Measurements from ENCODE around the gene KYAT1. TPM values are rescaled to one million over a fixed set of nuclear protein-coding genes. Genes with fewer than 3 reads are reported as not detected.

The KYAT1 gene
- polyA plus RNA-seq, 1 donor (not counting 4 experiments of a cell fraction or from before 2014, with no cell fraction given) = 10.9 TPM

GRCh38 chr9:128894764-128895163 is 13.0 kb upstream of the KYAT1 start:
- FAIRE-seq = no peak
- H3K27ac ChIP-seq (ENCODE audit: control insufficient read depth, insufficient read depth, low read length) = no peak overlapping the region
- no peaks in the 10 kb centered on the region for H4K20me1 ChIP-seq (ENCODE audit: control insufficient read depth, extremely low read depth, insufficient read depth, low read length)
- no peak overlapping the region for H3K9ac ChIP-seq (ENCODE audit: control insufficient read depth, extremely low read depth, insufficient read depth, low read length)
- peaks cover 55% of the 10 kb centered on the region for H3K79me2 ChIP-seq (ENCODE audit: control insufficient read depth, insufficient read depth, low read length)
- H3K4me3 ChIP-seq (ENCODE audit: control insufficient read depth in 2 of 3, extremely low read depth in 1 of 3, insufficient read depth in 2 of 3, low read depth in 1 of 3, low read length in 3 of 3) = no peak overlapping the region
- no peaks in the 10 kb centered on the region for H3K27me3 ChIP-seq (ENCODE audit: control insufficient read depth, extremely low read depth, insufficient read depth, low read length)
- H3K4me1 ChIP-seq (ENCODE audit: control insufficient read depth, extremely low read depth, insufficient read depth, low read length) = peaks cover 66% of the 10 kb centered on the region
- no peak for TF ChIP-seq EZH2 (IDR thresholded peaks at IDR 0.05; ENCODE audit: low read length)
- TF ChIP-seq CTCF (optimal IDR thresholded peaks at IDR 0.05 in 1 of 3, IDR thresholded peaks at IDR 0.05 in 1 of 3, conservative IDR thresholded peaks at IDR 0.05 in 1 of 3; ENCODE audit: extremely low read depth in 1 of 3, insufficient read depth in 2 of 3, low read length in 3 of 3) = no peak
- no peak for DNase-seq (ENCODE audit: low read depth, low spot score)
- no peaks in the 10 kb centered on the region for H3K9me1 ChIP-seq (ENCODE audit: control insufficient read depth, extremely low read depth, insufficient read depth, low read length)
- H3K36me3 ChIP-seq (ENCODE audit: control insufficient read depth in 2 of 2, extremely low read depth in 1 of 2, insufficient read depth in 2 of 2, low read length in 2 of 2) = peaks cover 10 to 52% of the 10 kb centered on the region in 2 experiments
- no peak overlapping the region for H3K4me2 ChIP-seq (ENCODE audit: control insufficient read depth, extremely low read depth, insufficient read depth, low read depth, low read length)
- dilution Hi-C loops (cut with MboI; ENCODE audit: extremely low pct_ligation_motif_present, low sequenced_read_pairs) = no loop called here
- H2AFZ ChIP-seq (ENCODE audit: control insufficient read depth, low read length) = no peak overlapping the region
- no peaks in the 10 kb centered on the region for H3K9me3 ChIP-seq (ENCODE audit: control insufficient read depth, low read depth, low read length)

- Histone ChIP-seq H3K79me2 (ENCODE audit: control insufficient read depth, insufficient read depth, low read length) (peaks cover 57% of the 10 kb centered on the region), H3K27me3 (ENCODE audit: control insufficient read depth, extremely low read depth, insufficient read depth, low read length) (no peaks in the 10 kb centered on the region), H3K9ac (ENCODE audit: control insufficient read depth, extremely low read depth, insufficient read depth, low read length) (peak overlapping the region; percentile 80), H4K20me1 (ENCODE audit: control insufficient read depth, extremely low read depth, insufficient read depth, low read length) (no peaks in the 10 kb centered on the region), H3K9me1 (ENCODE audit: control insufficient read depth, extremely low read depth, insufficient read depth, low read length) (no peaks in the 10 kb centered on the region), H3K4me2 (ENCODE audit: control insufficient read depth, extremely low read depth, insufficient read depth, low read depth, low read length) (no peak overlapping the region), H3K27ac (ENCODE audit: control insufficient read depth, insufficient read depth, low read length) (peak overlapping the region; percentile 93), H3K4me1 (ENCODE audit: control insufficient read depth, extremely low read depth, insufficient read depth, low read length) (peaks cover 64% of the 10 kb centered on the region), H3K4me3 (ENCODE audit: control insufficient read depth in 2 of 3, extremely low read depth in 1 of 3, insufficient read depth in 2 of 3, low read depth in 1 of 3, low read length in 3 of 3) (no peak overlapping the region), H2AFZ (ENCODE audit: control insufficient read depth, low read length) (no peak overlapping the region), H3K36me3 (ENCODE audit: control insufficient read depth in 2 of 2, extremely low read depth in 1 of 2, insufficient read depth in 2 of 2, low read length in 2 of 2) (peaks cover 14 to 48% of the 10 kb centered on the region in 2 experiments), H3K9me3 (ENCODE audit: control insufficient read depth, low read depth, low read length) (no peaks in the 10 kb centered on the region)
- FAIRE-seq = no peak
- dilution Hi-C loops (cut with MboI; ENCODE audit: extremely low pct_ligation_motif_present, low sequenced_read_pairs) = no loop called here
- TF ChIP-seq CTCF (optimal IDR thresholded peaks at IDR 0.05 in 1 of 3, IDR thresholded peaks at IDR 0.05 in 1 of 3, conservative IDR thresholded peaks at IDR 0.05 in 1 of 3; ENCODE audit: extremely low read depth in 1 of 3, insufficient read depth in 2 of 3, low read length in 3 of 3) = no peak
- TF ChIP-seq EZH2 (IDR thresholded peaks at IDR 0.05; ENCODE audit: low read length) = no peak
- DNase-seq (ENCODE audit: low read depth, low spot score) = no peak
Observed at GRCh38 chr9:128893354-128893753, 11.6 kb upstream of the KYAT1 start.

Data from keratinocyte (primary cell).